Keratinocyte (primary cell): ENCODE measurements around the gene HEATR3. TPM values are rescaled to one million over a fixed set of nuclear protein-coding genes. Genes with fewer than 3 reads are reported as not detected.

Source experiments
- DNase-seq: peaks from one replicate; pipeline ENCODE4 v3.0.0-alpha.2; 2011; ENCODE audit warnings: low read depth, missing footprints, low spot score
- FAIRE-seq: peaks from 2 replicates; lab custom pipeline; 2011; peaks lifted over from hg19 to GRCh38; lab: Jason Lieb, UNC
- H2AFZ ChIP-seq: 2 replicates; pipeline ENCODE4 v1.6.0; 2012; ENCODE audit warnings: low read length, control low read depth, inconsistent platforms; ENCODE audit not compliant: control insufficient read depth
- H3K27ac ChIP-seq: 2 replicates; pipeline ENCODE4 v1.5.1; 2011; ENCODE audit warnings: low read length; ENCODE audit not compliant: control insufficient read depth, insufficient read depth
- H3K27me3 ChIP-seq: 3 replicates; pipeline ENCODE4 v1.6.0; 2011; ENCODE audit warnings: low read length; ENCODE audit not compliant: control insufficient read depth, insufficient read depth; ENCODE audit errors: extremely low read depth
- H3K36me3 ChIP-seq, 2 experiments: 2 replicates in 1 of 2; 3 replicates in 1 of 2; pipeline ENCODE4 v1.5.1; 2011; ENCODE audit warnings: low read length in 2 of 2, mild to moderate bottlenecking in 1 of 2; ENCODE audit not compliant: control insufficient read depth in 2 of 2, insufficient read depth in 2 of 2; ENCODE audit errors: extremely low read depth in 1 of 2
- H3K4me1 ChIP-seq: 3 replicates; pipeline ENCODE4 v1.5.1; 2011; ENCODE audit warnings: low read length; ENCODE audit not compliant: control insufficient read depth, insufficient read depth; ENCODE audit errors: extremely low read depth
- H3K4me2 ChIP-seq: 3 replicates; pipeline ENCODE4 v1.6.0; 2011; ENCODE audit warnings: low read depth, low read length; ENCODE audit not compliant: control insufficient read depth, insufficient read depth; ENCODE audit errors: extremely low read depth
- H3K4me3 ChIP-seq, 3 experiments: fragments of 200-600 bp in 1 of 3; sonication (generic) in 1 of 3; 2 replicates in 2 of 3; 3 replicates in 1 of 3; pipeline ENCODE4 v1.5.1; 2011 to 2016; ENCODE audit warnings: low read length in 3 of 3, mild to moderate bottlenecking in 3 of 3, control low read depth in 2 of 3, inconsistent platforms in 1 of 3, low read depth in 1 of 3, mixed read lengths in 1 of 3, mixed run types in 1 of 3, moderate library complexity in 1 of 3; ENCODE audit not compliant: control insufficient read depth in 2 of 3, insufficient read depth in 2 of 3; ENCODE audit errors: extremely low read depth in 1 of 3
- H3K79me2 ChIP-seq: 2 replicates; pipeline ENCODE4 v1.6.0; 2012; ENCODE audit warnings: low read length; ENCODE audit not compliant: control insufficient read depth, insufficient read depth
- H3K9ac ChIP-seq: 3 replicates; pipeline ENCODE4 v1.6.0; 2011; ENCODE audit warnings: low read length; ENCODE audit not compliant: control insufficient read depth, insufficient read depth; ENCODE audit errors: extremely low read depth
- H3K9me1 ChIP-seq: 3 replicates; pipeline ENCODE4 v1.6.0; 2011; ENCODE audit warnings: low read length; ENCODE audit not compliant: control insufficient read depth, insufficient read depth; ENCODE audit errors: extremely low read depth
- H3K9me3 ChIP-seq: 2 replicates; pipeline ENCODE4 v1.5.1; 2012; ENCODE audit warnings: low read depth, low read length; ENCODE audit not compliant: control insufficient read depth
- H4K20me1 ChIP-seq: 3 replicates; pipeline ENCODE4 v1.6.0; 2011; ENCODE audit warnings: low read length; ENCODE audit not compliant: control insufficient read depth, insufficient read depth; ENCODE audit errors: extremely low read depth
- CTCF ChIP-seq, 3 experiments: IDR thresholded peaks in 1 of 3; conservative IDR thresholded peaks in 1 of 3; optimal IDR thresholded peaks in 1 of 3; 2 replicates in 2 of 3; 3 replicates in 1 of 3; pipeline versions ENCODE3 to v1.5.1; 2011; ENCODE audit warnings: low read length in 3 of 3, mild to moderate bottlenecking in 3 of 3, moderate library complexity in 2 of 3, control low read depth in 1 of 3, inconsistent platforms in 1 of 3; ENCODE audit not compliant: insufficient read depth in 2 of 3; ENCODE audit errors: extremely low read depth in 1 of 3
- EZH2 ChIP-seq: IDR thresholded peaks from one replicate; pipeline ENCODE4 v1.6.1; 2012; ENCODE audit warnings: inconsistent platforms, mild to moderate bottlenecking, low read length, moderate library complexity
- dilution Hi-C: fragments of 300-500 bp; cut with MboI; formaldehyde crosslinking; loops from one replicate; pipeline ENCODE4 v1.7.0; 2020; ENCODE audit warnings: low sequenced_read_pairs; ENCODE audit not compliant: extremely low pct_ligation_motif_present
- polyA plus RNA-seq, 5 experiments: library from polyadenylated mRNA; depleted of rRNA in 3 of 5; stranded (reverse) in 3 of 5; stranded (forward) in 1 of 5; unstranded in 1 of 5; fragments of >200 nt; gene quantifications; 1 replicate in 1 of 5; 2 replicates in 3 of 5; 3 replicates in 1 of 5; pipeline versions ENCODE4 v1.2.1 to v1.2.3, GENCODE V29; 2011 to 2012; ENCODE audit warnings: missing spikeins in 2 of 5, low read depth in 1 of 5, low replicate concordance in 1 of 5

HEATR3 gene
- polyA plus RNA-seq, 1 donor (not counting 4 experiments of a cell fraction or from before 2014, with no cell fraction given), result 27.2 TPM

- no peaks in the 10 kb centered on the region for H3K9me3 ChIP-seq
- H3K27me3 ChIP-seq, result no peaks in the 10 kb centered on the region
- H4K20me1 ChIP-seq, result no peaks in the 10 kb centered on the region
- no peak overlapping the region for H3K9ac ChIP-seq
- H3K9me1 ChIP-seq, result no peaks in the 10 kb centered on the region
- no peak overlapping the region for H3K4me2 ChIP-seq
- no peak for TF ChIP-seq CTCF (optimal IDR thresholded peaks at IDR 0.05 in 1 of 3, IDR thresholded peaks at IDR 0.05 in 1 of 3, conservative IDR thresholded peaks at IDR 0.05 in 1 of 3; ENCODE audit: extremely low read depth in 1 of 3, insufficient read depth in 2 of 3, low read length in 3 of 3)
- no peak for TF ChIP-seq EZH2
- dilution Hi-C loops, result no loop called here
- H3K27ac ChIP-seq, result no peak overlapping the region
- no peak overlapping the region for H3K4me3 ChIP-seq
- peaks cover 15% of the 10 kb centered on the region for H3K79me2 ChIP-seq
- no peak for DNase-seq
- H3K4me1 ChIP-seq, result peaks cover 6% of the 10 kb centered on the region
- FAIRE-seq, result no peak
- H2AFZ ChIP-seq, result no peak overlapping the region
- H3K36me3 ChIP-seq, result no peaks in the 10 kb centered on the region
These were observed 44.2 kb upstream of the HEATR3 start for GRCh38 chr16:50021544-50021943.

- dilution Hi-C loops, result no loop called here
- no peak for TF ChIP-seq EZH2
- no peak for TF ChIP-seq CTCF (optimal IDR thresholded peaks at IDR 0.05 in 1 of 3, IDR thresholded peaks at IDR 0.05 in 1 of 3, conservative IDR thresholded peaks at IDR 0.05 in 1 of 3; ENCODE audit: extremely low read depth in 1 of 3, insufficient read depth in 2 of 3, low read length in 3 of 3)
- Histone ChIP-seq H3K79me2 (peaks cover 32% of the 10 kb centered on the region), H3K9me1 (no peaks in the 10 kb centered on the region), H3K9me3 (no peaks in the 10 kb centered on the region), H4K20me1 (no peaks in the 10 kb centered on the region), H3K27ac (no peak overlapping the region), H3K9ac (no peak overlapping the region), H3K4me3 (no peak overlapping the region), H3K4me1 (peaks cover 8% of the 10 kb centered on the region), H2AFZ (no peak overlapping the region), H3K27me3 (no peaks in the 10 kb centered on the region), H3K4me2 (no peak overlapping the region), H3K36me3 (no peaks in the 10 kb centered on the region)
- DNase-seq, result no peak
- no peak for FAIRE-seq
These were observed 42.1 kb upstream of the HEATR3 start for GRCh38 chr16:50023641-50024040.
